ENCODE results near the gene CD1D. TPM values are rescaled to one million over a fixed set of nuclear protein-coding genes. Genes with fewer than 3 reads are reported as not detected.

Gene CD1D
- total RNA-seq, 1 experiment from 2014 or later: 0.19 TPM

- intact Hi-C loops (cut with micrococcal nuclease): no loop called here
- H3K36me3 Mint-ChIP-seq (ENCODE audit: insufficient read depth, unreplicated experiment): no peaks in the 10 kb centered on the region
Measured at GRCh38 chr1:158227904-158228623, 47.4 kb downstream of the CD1D start.

More at GRCh38 chr1:158227904-158228623, 47.4 kb downstream of the CD1D start:
- BruUV-seq (replicated peaks): no TSS peak
- POLR2A ChIA-PET: no interaction called here
- H3K9me3 Mint-ChIP-seq (ENCODE audit: unreplicated experiment): peaks cover 15% of the 10 kb centered on the region
- H3K27me3 Mint-ChIP-seq (ENCODE audit: insufficient read depth, unreplicated experiment): peaks cover 57% of the 10 kb centered on the region
- H3K4me1 Mint-ChIP-seq (ENCODE audit: insufficient read depth, unreplicated experiment): no peaks in the 10 kb centered on the region
- H3K27ac Mint-ChIP-seq (ENCODE audit: low read depth, unreplicated experiment): no peak overlapping the region
- CTCF ChIA-PET: interaction anchor here (0.6 to 3.3 kb wide), 3 partner anchors 15 to 136 kb away, joined by 3 to 16 read pairs (median 3); no protein-coding TSS in a partner anchor
- no peak for TF ChIP-seq CTCF (IDR thresholded peaks at IDR 0.05; ENCODE audit: unreplicated experiment)
- no peak for DNase-seq (ENCODE audit: unreplicated experiment)
- H3K4me3 Mint-ChIP-seq (ENCODE audit: unreplicated experiment): no peak overlapping the region

Other genes with a start within 250 kb of the CD1D start
- 73.6 and 101 TPM in 2 replicates for gene KIRREL1, start 187.2 kb upstream of the CD1D start, total RNA-seq (2022)
- gene CD1A, start 73.5 kb downstream of the CD1D start, total RNA-seq (2022): not detected in 2 replicates
- not detected in 2 replicates for gene CD1C, start 109.0 kb downstream of the CD1D start, total RNA-seq (2022)
- not detected in 2 replicates for gene CD1B, start 150.6 kb downstream of the CD1D start, total RNA-seq (2022)
- not detected in 2 replicates for gene CD1E, start 173.0 kb downstream of the CD1D start, total RNA-seq (2022)
- not detected in 2 replicates for gene OR10T2, start 218.6 kb downstream of the CD1D start, total RNA-seq (2022)
- not detected in 2 replicates for gene OR10K2, start 245.3 kb downstream of the CD1D start, total RNA-seq (2022)